Panc1 (cell line): ENCODE results near the gene MTRFR. TPM values are rescaled to one million over a fixed set of nuclear protein-coding genes. Genes with fewer than 3 reads are reported as not detected.
A peak's percentile ranks its signal among the peaks of the same experiment; 100 is the strongest.

Experiments used
- ATAC-seq: fragments of 200-7000 bp; cut with Tn5 transposase; 2 replicates; pipeline ENCODE4 v1.9.1; 2020; ENCODE audit warnings: mild to moderate bottlenecking, moderate library complexity
- BruUV-seq: library from RNA; stranded (reverse); fragments of 400-500 nt; replicated peaks from 2 replicates; lab custom pipeline; 2021; lab: Mats Ljungman, UMichigan
- CTCF ChIA-PET: fragments of 300-600 bp; sonication (Branson Sonifier 250); formaldehyde crosslinking; loops from one replicate; lab custom pipeline; 2022; ENCODE audit warnings: antibody characterized with exemption; lab: Charles Lee
- POLR2A ChIA-PET: fragments of 300-600 bp; sonication (Branson Sonifier 250); formaldehyde crosslinking; loops from one replicate; lab custom pipeline; 2022; ENCODE audit warnings: antibody characterized with exemption; lab: Charles Lee
- DNase-seq: peaks from one replicate; pipeline ENCODE4 v3.0.0-alpha.2; 2010; ENCODE audit warnings: low read depth, low spot score
- H3K27ac ChIP-seq: 2 replicates; pipeline ENCODE4 v1.5.1; 2011; ENCODE audit warnings: mild to moderate bottlenecking, low read length, inconsistent platforms
- H3K27me3 ChIP-seq: fragments of 200-500 bp; sonication (Bioruptor generic); 2 replicates; pipeline ENCODE4 v1.6.0; 2014; ENCODE audit warnings: low read length, inconsistent platforms; ENCODE audit not compliant: control insufficient read depth, insufficient read depth
- H3K36me3 ChIP-seq: fragments of 200-500 bp; sonication (Bioruptor generic); 2 replicates; pipeline ENCODE4 v1.5.1; 2014; ENCODE audit warnings: inconsistent platforms, mild to moderate bottlenecking, low read length, moderate library complexity; ENCODE audit not compliant: control insufficient read depth, insufficient read depth
- H3K4me1 ChIP-seq: 2 replicates; pipeline ENCODE4 v1.5.1; 2011; ENCODE audit warnings: inconsistent platforms, mild to moderate bottlenecking, low read length, moderate library complexity; ENCODE audit not compliant: control insufficient read depth, insufficient read depth
- H3K4me3 ChIP-seq, 2 experiments: 2 replicates each; pipeline ENCODE4 v1.5.1; 2011 to 2012; ENCODE audit warnings: low read depth in 2 of 2, low read length in 2 of 2, mild to moderate bottlenecking in 2 of 2, inconsistent platforms in 1 of 2, moderate library complexity in 1 of 2
- H3K9me3 ChIP-seq: fragments of 200-500 bp; sonication (Bioruptor generic); 2 replicates; pipeline ENCODE4 v1.5.1; 2014; ENCODE audit warnings: low read depth, mild to moderate bottlenecking, inconsistent platforms, low read length, moderate library complexity; ENCODE audit not compliant: control insufficient read depth, insufficient read depth
- POLR2AphosphoS5 ChIP-seq: IDR thresholded peaks from 2 replicates; pipeline ENCODE4 v1.6.1; 2012; ENCODE audit warnings: mild to moderate bottlenecking, low read depth, low read length, moderate library complexity
- REST ChIP-seq, 2 experiments: IDR thresholded peaks; 2 replicates each; pipeline ENCODE4 v1.6.1; 2011 to 2012; ENCODE audit warnings: low read depth in 2 of 2, control low read depth in 1 of 2, low read length in 1 of 2, mild to moderate bottlenecking in 1 of 2, moderate library complexity in 1 of 2; ENCODE audit not compliant: insufficient read depth in 1 of 2
- SIN3A ChIP-seq: IDR thresholded peaks from 2 replicates; pipeline ENCODE4 v1.6.1; 2012; ENCODE audit warnings: low read depth, mild to moderate bottlenecking, low read length, moderate library complexity, borderline replicate concordance; ENCODE audit not compliant: insufficient read depth
- TCF7L2 ChIP-seq: IDR thresholded peaks from 2 replicates; pipeline ENCODE4 v1.6.1; 2011; ENCODE audit warnings: mild to moderate bottlenecking, low read depth, low read length, inconsistent platforms
- in situ Hi-C: cut with HindIII; loops from 2 replicates; pipeline ENCODE4 v1.10.0; 2016; ENCODE audit warnings: low sequenced_read_pairs, low pct_unique_long_range_greater_than_20kb
- intact Hi-C: fragments of 100-400 bp; cut with micrococcal nuclease; formaldehyde crosslinking; loops from one replicate; pipeline ENCODE4 v1.10.0; 2022; ENCODE audit not compliant: unreplicated experiment
- total RNA-seq: library from RNA; stranded (reverse); gene quantifications from one replicate; pipeline ENCODE4 v1.2.1, GENCODE V29; 2021; ENCODE audit not compliant: unreplicated experiment
- TF ChIP-seq, protein P1 (sequence below): fragments of 450-650 bp; IDR thresholded peaks from 2 replicates; pipeline ENCODE4 v1.5.1; 2017; ENCODE audit warnings: mild to moderate bottlenecking

The MTRFR gene
- total RNA-seq, 1 experiment from 2014 or later: 21.5 TPM

DNA sequence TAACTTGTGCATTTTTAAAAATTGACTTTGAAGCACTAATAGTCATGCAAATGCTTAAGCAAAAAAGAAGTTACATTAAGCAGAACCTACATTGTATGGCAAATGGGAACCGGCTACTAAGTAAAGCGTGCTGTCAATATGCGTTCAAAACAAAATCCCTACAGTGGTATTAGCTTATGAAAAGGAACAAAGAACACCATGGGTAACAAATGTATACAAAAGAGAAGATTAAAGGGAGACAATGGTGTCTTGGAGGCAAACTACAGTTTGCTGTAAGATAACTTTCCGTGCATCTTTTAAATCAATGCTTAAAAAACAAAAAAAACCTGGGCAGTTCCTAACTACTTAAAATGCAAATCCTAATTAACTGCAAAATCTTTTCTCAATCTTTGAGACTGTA lies 28.0 kb downstream of the MTRFR start:
- POLR2A ChIA-PET: interaction anchor here (0.8 kb wide), 1 partner anchor 57 kb away, joined by 3 read pairs; no protein-coding TSS in a partner anchor
- DNase-seq (no peak), ATAC-seq (no peak)
- Histone ChIP-seq H3K27ac (no peak overlapping the region), H3K27me3 (no peaks in the 10 kb centered on the region), H3K36me3 (peaks cover 11% of the 10 kb centered on the region), H3K4me1 (no peaks in the 10 kb centered on the region), H3K4me3 (no peak overlapping the region), H3K9me3 (no peaks in the 10 kb centered on the region)
- CTCF ChIA-PET: no interaction called here
- no peak for TF ChIP-seq TCF7L2
- no peak for TF ChIP-seq REST (IDR thresholded peaks at IDR 0.05; ENCODE audit: insufficient read depth in 1 of 2, low read depth in 2 of 2, low read length in 1 of 2)
- no peak for TF ChIP-seq POLR2AphosphoS5
- TF ChIP-seq, protein P1, sequence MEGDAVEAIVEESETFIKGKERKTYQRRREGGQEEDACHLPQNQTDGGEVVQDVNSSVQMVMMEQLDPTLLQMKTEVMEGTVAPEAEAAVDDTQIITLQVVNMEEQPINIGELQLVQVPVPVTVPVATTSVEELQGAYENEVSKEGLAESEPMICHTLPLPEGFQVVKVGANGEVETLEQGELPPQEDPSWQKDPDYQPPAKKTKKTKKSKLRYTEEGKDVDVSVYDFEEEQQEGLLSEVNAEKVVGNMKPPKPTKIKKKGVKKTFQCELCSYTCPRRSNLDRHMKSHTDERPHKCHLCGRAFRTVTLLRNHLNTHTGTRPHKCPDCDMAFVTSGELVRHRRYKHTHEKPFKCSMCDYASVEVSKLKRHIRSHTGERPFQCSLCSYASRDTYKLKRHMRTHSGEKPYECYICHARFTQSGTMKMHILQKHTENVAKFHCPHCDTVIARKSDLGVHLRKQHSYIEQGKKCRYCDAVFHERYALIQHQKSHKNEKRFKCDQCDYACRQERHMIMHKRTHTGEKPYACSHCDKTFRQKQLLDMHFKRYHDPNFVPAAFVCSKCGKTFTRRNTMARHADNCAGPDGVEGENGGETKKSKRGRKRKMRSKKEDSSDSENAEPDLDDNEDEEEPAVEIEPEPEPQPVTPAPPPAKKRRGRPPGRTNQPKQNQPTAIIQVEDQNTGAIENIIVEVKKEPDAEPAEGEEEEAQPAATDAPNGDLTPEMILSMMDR: no peak
- no peak for TF ChIP-seq SIN3A
- BruUV-seq: TSS peak; percentile 87
- intact Hi-C loops: no loop called here
- in situ Hi-C loops: no loop called here

DNA sequence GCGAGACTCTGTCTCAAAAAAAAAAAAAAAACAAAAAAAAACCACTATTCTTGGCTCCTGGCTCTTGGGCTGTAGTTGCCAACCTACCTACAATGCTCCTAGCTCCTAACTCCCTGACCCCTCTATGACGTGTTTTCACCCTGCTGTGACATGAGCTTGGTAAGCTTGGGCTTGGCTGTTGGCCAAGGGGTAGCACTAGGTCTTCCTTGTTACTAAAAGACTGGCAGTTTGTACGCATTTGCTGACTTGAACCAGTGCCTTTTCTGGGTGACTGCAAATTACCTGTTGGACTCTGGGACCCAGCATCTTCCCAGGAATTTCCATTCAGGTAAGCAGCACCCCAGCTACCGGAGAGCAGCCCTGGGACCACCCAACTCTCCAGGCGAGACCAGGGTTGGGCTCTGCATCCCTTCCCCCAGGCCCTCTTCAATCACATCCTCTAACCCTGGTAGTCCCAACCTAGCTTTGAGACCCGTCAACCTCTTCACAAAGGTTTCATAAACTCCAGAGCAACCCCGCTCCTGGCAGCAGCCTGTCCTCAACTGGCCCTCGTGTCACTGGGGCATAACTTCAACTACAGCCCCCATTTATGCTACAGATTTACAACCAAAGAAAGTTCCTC lies 30.1 kb downstream of the MTRFR start:
- ATAC-seq: no peak
- Histone ChIP-seq H3K36me3 (peaks cover 4% of the 10 kb centered on the region), H3K9me3 (no peaks in the 10 kb centered on the region), H3K4me3 (no peak overlapping the region), H3K4me1 (no peaks in the 10 kb centered on the region), H3K27me3 (no peaks in the 10 kb centered on the region), H3K27ac (no peak overlapping the region)
- TF ChIP-seq, protein P1: no peak
- TF ChIP-seq TCF7L2: no peak
- no peak for TF ChIP-seq POLR2AphosphoS5
- no peak for TF ChIP-seq SIN3A
- TF ChIP-seq REST (IDR thresholded peaks at IDR 0.05; ENCODE audit: insufficient read depth in 1 of 2, low read depth in 2 of 2, low read length in 1 of 2): no peak
- intact Hi-C loops (no loop called here), in situ Hi-C loops (no loop called here)
- BruUV-seq: no TSS peak
- ChIA-PET CTCF (no interaction called here), POLR2A (interaction anchor here (0.6 to 0.7 kb wide), 2 partner anchors 260 to 262 kb away, joined by 4 to 8 read pairs; no protein-coding TSS in a partner anchor)
- DNase-seq: no peak
